Measurements from ENCODE around the gene IL10RB. TPM values are rescaled to one million over a fixed set of nuclear protein-coding genes. Genes with fewer than 3 reads are reported as not detected.
"Not testable (repeated sequence)": the region's sequence is repeated elsewhere in the genome, so short reads cannot be mapped to it uniquely, and the experiment has no call there.

Gene IL10RB
- total and polyA plus RNA-seq, 2 of the 13 experiments (the other 11 are each of a cell fraction or from before 2014, with no cell fraction given): 17.4 to 18.2 TPM

- CTCF ChIA-PET (ENCODE audit: low intra/inter-chr PET ratio, low total read pairs): no interaction called here
- peaks cover 11 to 91% of the 10 kb centered on the region in 2 experiments for H3K36me3 ChIP-seq (replicated peaks in 1 of 2; ENCODE audit: control insufficient read depth in 1 of 2, insufficient read depth in 2 of 2, low read length in 2 of 2)
These were observed 15.0 kb upstream of the IL10RB start for GRCh38 chr21:33251119-33251518.

GRCh38 chr21:33253382-33253781, 12.8 kb upstream of the IL10RB start:
- FAIRE-seq; BruUV-seq (replicated peaks); H3K27me3 ChIP-seq (ENCODE audit: control insufficient read depth in 1 of 2, insufficient read depth in 2 of 2, low read length in 2 of 2); ATAC-seq; H3K27ac ChIP-seq (ENCODE audit: extremely low read length, insufficient read depth, low read length); H3K4me1 ChIP-seq (ENCODE audit: insufficient read depth, low read length); H4K20me1 ChIP-seq (ENCODE audit: insufficient read depth, low read length); H3K4me3 ChIP-seq (replicated peaks in 1 of 3; ENCODE audit: insufficient read depth in 1 of 3, low read depth in 2 of 3, low read length in 3 of 3); H3K4me2 ChIP-seq (ENCODE audit: low read depth, low read length); H2AFZ ChIP-seq (ENCODE audit: low read length); CTCF ChIA-PET (ENCODE audit: low intra/inter-chr PET ratio, low total read pairs); POLR2A ChIA-PET; DNase-seq (ENCODE audit: low spot score); H3K9ac ChIP-seq (ENCODE audit: insufficient read depth, low read depth, low read length); in situ Hi-C loops (cut with HindIII; ENCODE audit: extremely low pct_ligation_motif_present, low pct_unique_long_range_greater_than_20kb); intact Hi-C loops (cut with micrococcal nuclease; ENCODE audit: unreplicated experiment); H3K79me2 ChIP-seq (ENCODE audit: insufficient read depth, low read length); H3K9me3 ChIP-seq (ENCODE audit: low read length): not testable (repeated sequence)
- 96% methylated on average over 6 of the region's 6 CpGs for WGBS (ENCODE audit: low lambda C conversion rate)
- peaks cover 15 to 88% of the 10 kb centered on the region in 2 experiments for H3K36me3 ChIP-seq (replicated peaks in 1 of 2; ENCODE audit: control insufficient read depth in 1 of 2, insufficient read depth in 2 of 2, low read length in 2 of 2)

More at GRCh38 chr21:33251119-33251518, 15.0 kb upstream of the IL10RB start:
- H3K79me2 ChIP-seq (ENCODE audit: insufficient read depth, low read length): no peaks in the 10 kb centered on the region
- H3K9ac ChIP-seq (ENCODE audit: insufficient read depth, low read depth, low read length): no peak overlapping the region
- TF ChIP-seq ZNF124 (CRISPR knock-in tag; IDR thresholded peaks at IDR 0.05) (no peak), NKX3-1 (CRISPR knock-in tag; IDR thresholded peaks at IDR 0.05) (no peak), MED1 (CRISPR knock-in tag; IDR thresholded peaks at IDR 0.05) (no peak), NR2F6 (IDR thresholded peaks at IDR 0.05) (no peak), NR2F6 (CRISPR knock-in tag; IDR thresholded peaks at IDR 0.05) (no peak), ZNF354B (CRISPR knock-in tag; IDR thresholded peaks at IDR 0.05) (no peak), HDAC2 (CRISPR knock-in tag; IDR thresholded peaks at IDR 0.05) (no peak), GPN1 (CRISPR knock-in tag; IDR thresholded peaks at IDR 0.05; ENCODE audit: borderline replicate concordance) (no peak), TOE1 (CRISPR knock-in tag; IDR thresholded peaks at IDR 0.05) (no peak), ZNF687 (CRISPR knock-in tag; IDR thresholded peaks at IDR 0.05) (no peak), TCF12 (IDR thresholded peaks at IDR 0.05) (no peak), TCF12 (CRISPR knock-in tag; IDR thresholded peaks at IDR 0.05) (no peak), ZNF672 (CRISPR knock-in tag; IDR thresholded peaks at IDR 0.05) (no peak), MXD4 (CRISPR knock-in tag; IDR thresholded peaks at IDR 0.05) (no peak), ZBTB2 (CRISPR knock-in tag; IDR thresholded peaks at IDR 0.05; ENCODE audit: low read depth) (no peak)
- ATAC-seq (no peak), DNase-seq (ENCODE audit: low spot score) (no peak), FAIRE-seq (no peak)
- no peaks in the 10 kb centered on the region for H3K9me3 ChIP-seq (ENCODE audit: low read length)
- H3K27ac ChIP-seq (ENCODE audit: extremely low read length, insufficient read depth, low read length): no peak overlapping the region
- POLR2A ChIA-PET: no interaction called here
- H4K20me1 ChIP-seq (ENCODE audit: insufficient read depth, low read length): no peaks in the 10 kb centered on the region
- no peak overlapping the region for H3K4me2 ChIP-seq (ENCODE audit: low read depth, low read length)
- peaks cover under 1% of the 10 kb centered on the region; the same call in 1 of the 2 replicates for H3K4me1 ChIP-seq (ENCODE audit: insufficient read depth, low read length)
- intact Hi-C loops (cut with micrococcal nuclease; ENCODE audit: unreplicated experiment) (no loop called here), in situ Hi-C loops (cut with HindIII; ENCODE audit: extremely low pct_ligation_motif_present, low pct_unique_long_range_greater_than_20kb) (no loop called here)
- 94% methylated on average over 2 of the region's 2 CpGs for WGBS (ENCODE audit: low lambda C conversion rate)
- no TSS peak for BruUV-seq (replicated peaks)
- no peaks in the 10 kb centered on the region for H3K27me3 ChIP-seq (ENCODE audit: control insufficient read depth in 1 of 2, insufficient read depth in 2 of 2, low read length in 2 of 2)
- H3K4me3 ChIP-seq (replicated peaks in 1 of 3; ENCODE audit: insufficient read depth in 1 of 3, low read depth in 2 of 3, low read length in 3 of 3): no peak overlapping the region
- no peak overlapping the region for H2AFZ ChIP-seq (ENCODE audit: low read length)
